CD4-positive, alpha-beta T cell treated with Interleukin-21 for 1 hour (primary cell): ENCODE results near the gene GALNT13.

ENCODE experiments used
- DNase-seq: peaks from one replicate; pipeline ENCODE4 v3.0.0-alpha.2; 2020

The GALNT13 gene

DNA sequence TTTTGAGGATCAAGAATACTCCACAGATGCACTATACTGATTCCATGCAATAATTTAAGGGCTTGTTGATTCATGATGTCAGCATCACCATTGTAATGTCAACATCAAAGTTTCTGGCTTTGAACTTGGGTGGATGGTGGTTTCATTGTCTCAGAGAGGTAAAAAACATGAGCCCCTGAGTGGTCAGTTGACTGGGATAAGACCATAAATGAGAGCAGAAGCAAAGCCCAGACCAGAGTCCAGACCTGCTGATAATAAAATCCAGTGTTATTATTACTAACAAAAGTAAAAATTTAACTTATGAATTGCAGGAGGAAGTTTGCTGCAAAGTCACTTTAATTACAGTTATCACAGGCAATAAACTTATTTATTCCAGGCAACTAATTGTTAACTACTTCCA, 358.2 kb downstream of the GALNT13 start:
- no peak for DNase-seq

DNA sequence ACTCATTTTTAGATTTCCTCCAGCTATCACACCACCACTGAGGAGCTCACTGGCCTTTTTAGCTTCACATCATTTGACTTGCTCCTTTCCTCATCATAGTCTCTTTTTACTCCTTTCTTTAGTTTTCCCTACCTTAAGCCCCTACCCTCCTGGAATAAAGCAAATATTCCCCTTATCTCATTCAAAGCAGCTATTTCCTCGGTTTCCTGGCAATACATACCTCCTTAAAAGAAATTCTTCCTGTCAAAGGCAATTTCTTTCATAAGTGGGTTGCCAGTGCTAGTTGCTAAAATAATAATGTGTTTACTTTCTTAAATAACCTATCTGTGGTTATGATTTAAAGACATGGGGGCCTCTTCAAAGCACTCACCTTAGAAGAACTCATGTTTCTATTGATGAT, 359.3 kb downstream of the GALNT13 start:
- DNase-seq, result no peak

DNA sequence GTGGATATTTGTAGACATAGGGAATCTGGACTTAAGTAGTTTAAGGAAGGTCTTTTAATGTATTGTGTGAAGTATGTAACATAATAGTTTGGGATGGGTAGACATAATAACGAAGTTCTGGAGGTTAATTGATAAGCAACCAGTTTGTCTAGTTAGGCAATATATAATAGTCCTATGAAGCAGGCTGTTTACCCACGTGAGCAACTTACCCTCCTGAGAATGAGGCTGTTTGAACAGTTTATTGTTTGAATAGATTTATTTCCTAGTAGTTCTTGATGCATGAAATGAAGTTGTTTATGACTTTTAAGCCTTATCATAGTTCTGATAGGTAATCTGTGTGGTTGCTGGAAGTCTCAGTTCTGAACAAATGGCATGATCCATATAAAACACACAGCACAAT, 361.5 kb downstream of the GALNT13 start:
- no peak for DNase-seq

DNA sequence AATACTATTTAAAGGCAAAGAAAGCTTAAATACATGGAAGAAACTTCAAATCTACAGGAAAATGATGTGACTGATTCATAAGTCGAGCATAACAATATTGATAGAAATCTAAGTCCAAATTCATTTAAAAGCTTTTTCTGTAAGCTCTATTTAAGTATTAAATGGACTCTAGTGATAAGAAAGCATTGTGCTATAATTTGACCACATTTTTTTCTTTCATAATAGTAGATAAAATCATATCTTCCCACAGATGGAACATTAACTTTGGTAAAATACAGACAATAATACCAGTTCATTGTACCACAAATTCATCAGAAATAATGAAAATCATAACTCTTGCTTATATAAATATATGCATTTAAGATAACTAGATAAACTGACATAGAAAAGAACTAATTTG, 366.5 kb downstream of the GALNT13 start:
- DNase-seq, result no peak

DNA sequence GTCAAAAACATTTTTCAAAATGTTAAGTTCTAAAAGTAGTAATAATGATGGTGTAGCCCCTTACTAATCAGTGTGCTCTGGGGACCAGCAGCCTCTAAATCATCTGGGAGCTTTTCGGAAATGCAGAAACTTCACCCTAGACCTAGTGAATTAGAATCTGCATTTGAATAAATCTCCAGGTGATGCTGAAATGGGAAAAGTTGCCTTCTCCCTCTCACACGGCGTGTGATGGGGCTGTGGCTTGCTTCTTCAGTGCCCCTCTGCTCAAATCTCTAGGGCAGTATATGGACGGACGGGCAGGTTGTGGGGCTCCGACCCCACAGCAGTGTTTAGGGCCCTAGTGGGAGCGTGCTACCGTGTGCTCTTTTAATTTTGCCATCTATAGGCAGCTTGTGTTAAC, 368.6 kb downstream of the GALNT13 start:
- DNase-seq, result no peak

DNA sequence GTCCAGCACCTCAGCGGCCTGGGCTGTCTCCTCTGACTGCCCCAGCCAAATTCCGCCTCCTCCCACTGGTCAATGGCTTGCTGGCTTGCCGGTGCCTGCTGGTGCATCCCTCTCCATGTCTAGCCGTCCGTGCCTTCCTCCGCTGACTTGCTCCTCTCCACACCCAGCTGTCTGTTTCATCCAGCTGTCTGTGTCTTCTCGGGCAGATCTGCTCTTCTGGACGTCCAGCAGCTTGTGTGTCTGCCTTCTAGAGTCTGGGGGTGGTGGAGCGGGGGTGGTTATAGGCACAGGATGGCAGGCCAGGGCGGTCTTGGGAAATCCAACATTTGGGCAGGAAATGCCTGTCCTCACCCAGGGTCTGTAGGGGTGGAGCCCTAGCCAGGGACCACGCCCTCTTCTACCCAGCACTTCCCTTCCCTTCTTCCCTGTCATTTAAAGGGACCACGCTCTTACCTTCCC, 369.2 kb downstream of the GALNT13 start:
- DNase-seq, result no peak

DNA sequence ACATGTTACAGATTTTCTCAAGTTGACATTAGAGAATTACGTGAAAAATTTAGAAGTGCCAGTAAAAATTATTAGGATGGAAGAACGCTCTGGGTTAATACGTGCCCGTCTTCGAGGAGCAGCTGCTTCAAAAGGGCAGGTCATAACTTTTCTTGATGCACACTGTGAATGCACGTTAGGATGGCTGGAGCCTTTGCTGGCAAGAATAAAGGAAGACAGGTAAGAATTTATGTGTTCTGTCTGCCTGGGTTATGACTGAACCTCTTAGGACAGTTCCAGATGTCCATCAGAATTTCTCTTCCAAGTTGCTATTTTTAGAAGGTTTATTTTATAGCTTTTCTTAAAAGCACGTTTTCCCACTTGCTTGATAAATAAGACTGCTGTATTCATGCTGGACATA, 371.0 kb downstream of the GALNT13 start:
- no peak for DNase-seq

DNA sequence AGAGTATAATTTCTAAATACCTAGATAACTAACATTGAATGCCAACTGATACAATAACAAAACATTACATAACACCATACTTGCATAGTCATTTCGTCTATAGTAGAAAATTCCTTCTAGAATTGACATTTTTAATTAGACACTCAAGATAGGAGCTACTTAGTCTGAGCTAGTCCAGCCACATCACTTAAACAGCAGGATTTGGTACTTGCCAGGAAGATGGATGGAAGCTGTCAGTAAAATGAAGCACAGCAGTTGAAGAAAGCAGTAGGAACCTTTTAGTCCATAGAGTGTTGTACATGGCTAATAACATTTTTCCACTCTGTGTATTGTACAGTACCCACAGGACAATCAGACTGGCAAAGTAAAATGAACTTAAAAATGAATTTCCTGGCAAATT, 372.0 kb downstream of the GALNT13 start:
- DNase-seq, result no peak

DNA sequence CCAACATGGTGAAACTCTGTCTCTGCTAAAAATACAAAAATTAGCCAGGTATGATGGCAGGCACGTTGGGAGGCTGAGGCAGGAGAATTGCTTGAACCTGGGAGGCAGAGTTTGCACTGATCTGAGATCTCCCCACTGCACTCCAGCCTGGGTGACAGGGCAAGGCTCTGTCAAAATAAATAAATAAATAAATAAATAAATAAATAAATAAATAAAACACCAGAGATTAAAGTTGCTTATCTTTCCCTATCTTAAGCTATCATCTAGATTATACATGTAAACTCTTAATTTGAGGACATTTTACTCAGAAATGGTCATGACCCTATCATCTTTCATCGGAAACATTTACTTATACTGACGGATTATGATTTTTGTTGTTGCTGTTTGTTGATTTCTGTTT, 373.2 kb downstream of the GALNT13 start:
- no peak for DNase-seq

DNA sequence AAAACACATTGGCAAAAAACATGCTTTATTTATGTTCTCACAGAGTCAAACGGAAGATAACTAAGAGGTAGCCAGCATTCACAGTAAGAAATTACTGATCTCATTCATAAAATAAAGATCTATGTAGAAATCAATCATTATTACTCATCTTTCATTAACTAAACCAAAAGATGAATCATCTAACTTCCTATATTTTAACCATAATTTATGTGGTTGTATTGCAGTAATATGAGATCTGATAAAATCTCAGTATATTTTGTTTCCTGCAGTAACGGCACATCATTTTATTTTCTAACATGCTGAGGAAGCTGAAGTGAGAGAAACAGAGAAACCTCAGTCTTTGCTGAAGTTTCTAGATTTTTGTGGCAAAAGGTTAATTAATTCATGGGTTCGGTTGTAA, 375.8 kb downstream of the GALNT13 start:
- no peak for DNase-seq

DNA sequence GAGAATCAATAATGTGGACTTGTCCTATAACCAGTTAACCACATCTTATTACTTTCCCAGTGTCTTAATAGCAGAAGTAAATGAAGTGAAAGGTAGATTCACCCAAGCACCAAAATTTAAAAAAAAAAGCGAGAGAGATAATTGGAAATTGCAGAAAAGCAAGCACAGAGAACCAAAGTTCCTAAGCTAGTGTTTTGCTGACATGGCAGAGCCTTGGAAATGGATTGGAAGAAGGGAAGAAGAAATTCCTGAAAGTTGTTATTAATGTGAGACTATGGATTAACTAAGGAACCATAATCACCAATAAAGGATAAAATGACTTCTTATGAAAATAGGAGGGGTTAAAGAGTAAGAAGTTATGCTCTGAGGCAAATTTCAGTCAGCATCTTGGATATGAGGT, 384.4 kb downstream of the GALNT13 start:
- no peak for DNase-seq

DNA sequence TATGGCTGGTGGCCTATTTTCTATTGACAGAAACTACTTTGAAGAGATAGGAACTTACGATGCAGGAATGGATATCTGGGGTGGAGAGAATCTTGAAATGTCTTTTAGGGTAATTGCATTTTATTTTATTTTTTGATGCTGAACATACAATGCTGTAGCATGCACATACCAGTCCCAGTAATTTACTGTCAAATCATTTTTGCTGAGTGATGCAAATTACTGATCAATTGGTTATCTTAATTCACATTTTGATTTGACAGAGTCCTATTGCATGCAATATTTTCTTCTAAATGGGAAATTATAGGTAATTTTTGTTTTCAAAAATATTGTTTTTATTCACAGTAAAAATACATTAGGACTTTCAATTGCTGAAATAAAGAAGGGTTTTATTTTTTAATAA, 387.3 kb downstream of the GALNT13 start:
- no peak for DNase-seq

DNA sequence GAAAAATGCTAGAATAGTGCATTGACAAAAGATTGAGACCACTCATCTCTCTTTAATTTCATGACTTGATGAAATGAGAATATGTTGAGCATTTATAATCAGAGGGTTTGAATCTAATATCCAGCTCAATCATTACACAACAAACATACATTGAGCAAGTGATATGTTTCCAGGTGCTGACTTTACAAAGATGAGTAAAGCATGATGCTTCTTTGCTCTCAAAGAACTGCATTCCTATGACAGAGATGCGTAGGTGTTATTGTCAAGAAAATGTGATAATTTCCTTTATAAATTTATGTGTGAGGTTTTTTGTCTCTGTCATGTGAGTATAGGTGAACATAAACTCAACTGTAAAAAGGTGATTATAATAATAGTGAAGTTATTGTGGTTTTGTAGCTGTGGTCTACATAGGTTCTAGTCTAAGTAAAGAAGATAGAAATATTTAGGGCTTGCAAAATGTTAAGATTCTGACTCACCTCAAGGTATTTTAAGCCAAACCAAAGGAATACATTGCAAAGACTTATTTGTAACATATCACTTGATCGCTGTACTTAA, 389.8 kb downstream of the GALNT13 start:
- DNase-seq, result no peak

DNA sequence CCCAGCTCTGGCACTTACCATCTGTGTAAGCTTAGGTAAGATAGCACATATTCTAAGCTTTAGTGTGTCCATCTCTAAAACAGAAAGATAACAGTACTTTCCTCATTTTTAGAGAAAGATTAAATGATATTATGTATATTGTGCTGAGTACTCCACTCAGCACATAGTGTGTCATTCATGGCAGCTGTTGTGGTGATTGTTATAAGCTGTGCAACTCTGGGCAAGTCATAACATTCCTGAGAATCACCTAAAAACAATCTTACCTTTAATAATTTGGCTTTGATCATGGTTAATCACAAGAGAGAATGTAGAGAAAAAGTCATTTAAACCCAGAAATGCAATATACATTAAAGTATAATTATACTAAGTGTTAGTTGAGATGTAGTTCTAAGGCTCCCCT, 391.5 kb downstream of the GALNT13 start:
- no peak for DNase-seq

DNA sequence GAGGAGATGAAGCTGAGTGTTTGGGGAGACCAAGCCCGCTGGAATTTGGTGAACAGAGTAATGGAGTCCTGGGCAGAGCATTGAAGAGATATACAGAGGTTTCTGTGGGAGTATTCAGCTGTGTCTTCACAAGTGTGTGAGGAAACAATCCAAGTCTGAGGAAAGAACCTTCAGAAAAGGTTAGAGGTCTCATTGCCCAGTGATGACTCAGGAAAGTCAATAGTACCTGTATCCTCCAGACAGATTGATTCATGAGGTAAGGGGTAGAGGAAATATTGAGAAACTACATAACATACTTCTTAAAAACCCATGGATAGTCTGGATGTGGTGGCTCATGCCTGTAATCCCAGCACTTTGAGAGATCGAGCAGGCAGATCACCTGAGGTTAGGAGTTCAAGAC, 392.3 kb downstream of the GALNT13 start:
- DNase-seq, result no peak

DNA sequence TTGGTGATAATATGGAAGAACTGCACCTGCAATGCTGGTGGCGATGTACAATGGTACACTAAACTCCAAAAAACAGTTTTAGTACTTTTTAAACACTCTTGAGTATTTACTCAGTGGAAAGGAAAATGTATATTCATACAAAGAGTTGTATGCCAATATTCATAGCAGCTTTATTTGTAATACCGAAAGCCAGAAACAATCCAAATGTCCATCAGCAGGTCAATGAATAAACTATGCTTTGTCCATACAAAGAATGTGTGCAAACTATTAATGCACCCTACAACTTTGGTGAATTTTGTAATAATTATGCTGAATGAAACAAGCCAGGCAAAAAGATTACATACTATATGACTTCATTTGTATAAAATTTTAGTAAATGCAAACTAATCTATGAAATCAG, 396.3 kb downstream of the GALNT13 start:
- DNase-seq, result no peak

DNA sequence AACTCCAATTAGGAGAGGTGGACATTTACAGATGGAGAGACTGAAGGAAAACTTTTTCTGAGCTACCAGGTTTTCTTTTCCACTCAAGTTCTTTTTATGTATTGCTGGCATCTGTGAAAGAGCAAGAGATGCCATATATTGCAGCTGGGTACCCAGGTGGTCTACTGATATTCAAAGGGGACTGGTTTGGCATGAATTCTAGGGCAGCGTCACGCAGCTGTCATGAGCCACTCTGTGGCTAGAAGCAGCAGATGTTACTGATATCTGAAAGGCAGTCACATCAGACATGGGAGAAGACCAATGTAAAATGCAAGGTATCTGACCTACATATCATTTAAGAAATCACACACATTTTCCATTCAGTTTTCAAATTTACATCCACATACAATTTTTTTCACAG, 408.8 kb downstream of the GALNT13 start:
- DNase-seq, result no peak

DNA sequence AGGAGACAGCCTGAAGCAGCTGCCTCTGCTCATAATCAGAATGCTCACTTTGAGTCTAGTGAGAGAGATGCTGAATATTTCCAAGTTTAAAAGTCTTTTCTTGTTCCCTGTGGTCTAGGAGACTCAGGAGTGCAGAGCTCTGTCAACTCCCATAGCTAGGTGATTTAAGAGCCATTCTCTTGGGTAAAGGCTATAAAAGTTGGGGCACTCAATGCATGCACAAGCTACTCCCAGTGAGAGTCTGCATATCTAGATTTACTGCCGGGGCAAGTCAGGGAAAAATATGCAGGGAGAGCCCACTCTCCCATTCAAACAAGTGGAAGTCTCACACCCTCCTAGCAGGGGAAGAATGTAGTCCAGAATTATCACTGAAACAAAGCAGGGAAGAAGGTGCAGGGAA, 418.1 kb downstream of the GALNT13 start:
- no peak for DNase-seq

DNA sequence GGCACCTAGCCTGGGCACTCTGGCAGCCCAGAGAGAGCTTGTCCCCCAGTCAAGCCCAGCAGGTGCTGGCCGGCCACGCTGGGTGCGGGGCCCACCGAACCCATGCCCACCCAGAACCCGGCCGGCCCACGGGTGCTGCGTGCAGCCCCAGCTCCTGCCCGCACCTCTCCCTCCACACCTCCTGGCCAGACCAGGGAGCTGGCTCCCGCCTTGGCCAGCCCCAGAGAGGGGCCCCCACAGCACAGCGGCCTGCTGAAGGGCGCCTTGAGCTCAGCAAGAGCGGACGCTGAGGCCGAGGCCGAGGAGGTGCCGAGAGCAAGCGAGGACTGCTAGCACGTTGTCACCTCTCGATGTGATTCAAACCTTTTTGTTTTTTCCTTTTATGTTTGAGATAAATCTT, 419.8 kb downstream of the GALNT13 start:
- no peak for DNase-seq

DNA sequence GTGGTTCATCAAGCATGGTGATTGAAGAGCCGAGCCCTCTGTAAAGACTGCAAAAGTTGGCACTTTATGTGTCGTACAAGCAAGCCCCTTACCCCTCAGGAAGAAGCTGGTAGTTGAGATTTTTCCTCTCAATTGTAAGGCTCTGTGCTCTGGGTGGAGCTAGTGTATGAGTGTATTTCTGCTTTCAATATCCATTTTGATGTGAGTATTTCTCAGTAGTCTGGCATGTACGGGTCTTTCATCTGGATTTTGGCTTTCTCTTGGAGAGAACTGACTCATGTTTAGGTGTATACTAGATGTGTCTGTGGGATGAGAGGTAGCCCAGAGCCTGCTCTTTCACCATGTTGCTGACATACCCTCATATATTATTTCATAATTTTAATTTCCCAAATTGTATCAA, 420.2 kb downstream of the GALNT13 start:
- no peak for DNase-seq

DNA sequence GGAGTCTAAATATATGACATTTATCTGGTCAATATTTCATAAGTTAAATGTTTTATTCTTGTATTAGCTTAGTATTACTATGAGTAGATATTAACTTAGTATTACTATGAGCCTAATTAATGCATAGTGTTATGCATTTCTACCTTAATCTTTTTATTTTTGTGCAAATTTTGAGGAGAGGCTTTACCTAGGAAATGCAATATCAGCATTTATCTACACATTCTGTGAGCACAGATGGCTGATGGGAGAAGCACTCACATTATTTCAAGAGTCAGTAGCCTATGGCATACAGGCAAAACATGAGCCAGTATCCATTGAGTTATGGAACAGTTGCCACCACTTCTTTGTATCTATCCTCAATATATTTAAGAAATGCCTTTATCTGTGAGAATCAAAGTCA, 422.1 kb downstream of the GALNT13 start:
- DNase-seq, result no peak

DNA sequence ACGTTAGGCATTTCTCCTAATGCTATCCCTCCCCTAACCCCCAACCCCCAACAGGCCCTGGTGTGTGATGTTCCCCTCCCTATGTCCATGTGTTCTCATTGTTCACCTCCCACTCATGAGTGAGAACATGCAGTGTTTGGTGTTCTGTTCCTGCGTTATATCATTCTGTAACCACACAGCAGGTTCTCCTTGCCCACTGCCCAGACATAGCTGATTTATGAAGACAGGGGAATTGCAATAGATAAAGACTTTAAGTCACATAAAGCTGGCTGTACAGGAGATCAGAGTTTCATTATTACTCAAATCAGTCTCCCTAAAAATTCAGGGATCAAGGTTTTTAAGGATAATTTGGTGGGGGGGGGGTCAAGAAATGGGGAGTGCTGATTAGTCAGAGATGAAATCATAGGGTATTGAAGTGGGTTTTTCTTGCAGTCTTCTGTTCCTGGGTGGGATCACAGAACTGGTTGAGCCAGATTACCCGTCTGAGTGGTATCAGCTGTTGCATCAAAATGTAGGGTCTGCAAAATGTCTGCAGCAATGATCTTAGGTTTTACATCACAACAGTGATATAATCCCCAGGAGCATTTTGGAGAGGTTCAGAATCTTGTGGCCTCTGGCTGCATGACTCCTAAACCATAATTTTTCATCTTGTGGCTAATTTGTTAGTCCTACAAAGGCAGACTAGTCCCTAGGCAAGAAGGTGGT, 434.7 kb downstream of the GALNT13 start:
- DNase-seq, result no peak

DNA sequence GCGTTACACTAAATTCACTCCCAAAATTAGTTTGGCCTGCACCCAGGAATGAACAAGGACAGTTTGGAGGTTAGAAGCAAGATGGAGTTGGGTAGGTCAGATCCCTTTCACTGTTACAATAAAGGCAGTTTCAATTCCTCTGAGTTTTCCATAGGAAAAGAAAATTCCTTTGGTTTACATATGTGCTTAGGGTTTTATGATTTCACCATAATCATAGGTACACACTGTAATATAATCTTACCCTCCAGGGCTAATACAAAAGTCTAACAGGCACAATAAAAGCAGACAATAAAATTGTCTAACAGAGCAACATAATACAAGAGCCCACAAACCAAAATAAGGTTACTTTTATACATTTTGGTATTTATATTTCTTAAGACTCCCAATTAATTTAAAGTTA, 435.3 kb downstream of the GALNT13 start:
- no peak for DNase-seq

DNA sequence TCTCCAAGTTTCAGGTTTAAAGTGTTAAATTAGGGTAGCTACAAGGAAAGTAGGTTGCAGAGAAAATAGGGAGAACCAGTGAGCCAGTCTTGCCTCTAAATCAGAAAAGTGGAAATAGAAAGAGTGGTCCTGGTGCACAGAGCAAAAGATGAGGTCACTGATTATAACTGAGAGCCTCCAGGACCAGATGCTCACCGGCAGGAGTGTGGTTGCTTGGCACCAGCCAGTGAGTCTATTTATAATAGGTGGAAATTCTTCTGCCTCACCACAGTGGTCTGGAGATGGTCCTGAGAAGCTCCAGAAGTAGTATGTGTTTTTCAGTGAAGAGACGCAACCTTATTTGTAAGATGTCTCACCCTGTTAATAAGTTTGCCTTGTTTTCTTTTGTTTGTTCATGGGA, 452.9 kb downstream of the GALNT13 start:
- no peak for DNase-seq

DNA sequence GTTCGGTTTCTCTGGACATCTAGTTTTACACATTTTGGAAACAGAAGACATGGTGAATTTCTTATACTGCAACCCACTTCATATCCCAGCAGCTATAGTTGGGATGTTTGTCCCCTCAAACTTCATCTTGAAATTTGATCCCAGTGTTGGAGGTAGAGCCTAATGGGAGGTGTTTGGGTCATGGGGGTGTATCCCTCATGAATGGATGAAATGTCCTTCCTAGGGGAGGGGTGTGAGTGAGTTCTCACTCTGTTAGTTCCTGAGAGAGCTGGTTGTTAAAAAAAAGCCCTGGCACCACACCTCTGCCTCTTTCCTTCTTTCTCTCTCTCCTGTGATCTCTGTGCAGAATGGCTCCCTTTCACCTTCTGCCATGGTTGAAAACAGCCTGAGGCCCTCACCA, 457.8 kb downstream of the GALNT13 start:
- no peak for DNase-seq
